ENCODE results near the gene FNBP1L.

Gene FNBP1L

GRCh38 chr1:93447481-93448291 lies at the start of gene FNBP1L:
Gene FNBP1L, plus strand, starts transcription at chr1:93448118. Its CDS starts 164 bp downstream, at chr1:93448282.
- peak; percentile 58 for DNase-seq

- no peak for DNase-seq
Measured at GRCh38 chr1:93399781-93400180, 48.1 kb upstream of the FNBP1L start.

GRCh38 chr1:93408203-93408602 lies 39.7 kb upstream of the FNBP1L start:
- DNase-seq: no peak

- no peak for DNase-seq
Measured at GRCh38 chr1:93411000-93411399, 36.9 kb upstream of the FNBP1L start.

- no peak for DNase-seq
Measured at GRCh38 chr1:93414749-93415148, 33.2 kb upstream of the FNBP1L start.

GRCh38 chr1:93415296-93415695 lies 32.6 kb upstream of the FNBP1L start:
- no peak for DNase-seq

GRCh38 chr1:93416183-93416582 lies 31.7 kb upstream of the FNBP1L start:
- DNase-seq: no peak

GRCh38 chr1:93419344-93419743 lies 28.6 kb upstream of the FNBP1L start:
- no peak for DNase-seq

- DNase-seq: no peak
Measured at GRCh38 chr1:93420400-93420799, 27.5 kb upstream of the FNBP1L start.

- DNase-seq: no peak
Measured at GRCh38 chr1:93426181-93426580, 21.7 kb upstream of the FNBP1L start.

- DNase-seq: no peak
Measured at GRCh38 chr1:93427656-93428055, 20.3 kb upstream of the FNBP1L start.

GRCh38 chr1:93433407-93433961 lies 14.4 kb upstream of the FNBP1L start:
- no peak for DNase-seq

GRCh38 chr1:93434088-93434487 lies 13.8 kb upstream of the FNBP1L start:
- DNase-seq: no peak

GRCh38 chr1:93434987-93435386 lies 12.9 kb upstream of the FNBP1L start:
- DNase-seq: no peak

- DNase-seq: no peak
Measured at GRCh38 chr1:93435443-93435842, 12.5 kb upstream of the FNBP1L start.

GRCh38 chr1:93436496-93436895 lies 11.4 kb upstream of the FNBP1L start:
- no peak for DNase-seq

- DNase-seq: peak; percentile 42
Measured at GRCh38 chr1:93437976-93438605, 9.8 kb upstream of the FNBP1L start.

GRCh38 chr1:93438716-93439115 lies 9.2 kb upstream of the FNBP1L start:
- no peak for DNase-seq

- DNase-seq: no peak
Measured at GRCh38 chr1:93440272-93440671, 7.6 kb upstream of the FNBP1L start.

- DNase-seq: no peak
Measured at GRCh38 chr1:93440706-93441105, 7.2 kb upstream of the FNBP1L start.

GRCh38 chr1:93441589-93441988 lies 6.3 kb upstream of the FNBP1L start:
- DNase-seq: no peak

- DNase-seq: no peak
Measured at GRCh38 chr1:93442008-93442666, 5.8 kb upstream of the FNBP1L start.

GRCh38 chr1:93442741-93443140 lies 5.2 kb upstream of the FNBP1L start:
- DNase-seq: no peak

GRCh38 chr1:93443454-93443853 lies 4.5 kb upstream of the FNBP1L start:
- DNase-seq: no peak

All from NCI-H2171 treated with DMSO at 0.1 percent for 48 hours (cell line).